OCI-LY7 (cell line): Measurements from ENCODE around the gene IL21R. TPM values are rescaled to one million over a fixed set of nuclear protein-coding genes. Genes with fewer than 3 reads are reported as not detected.

Experiments
- BruUV-seq: library from RNA; stranded (reverse); fragments of 400-500 nt; replicated peaks from 2 replicates; lab custom pipeline; 2021; lab: Mats Ljungman, UMichigan
- CTCF ChIA-PET: fragments of 300-600 bp; sonication (Branson Sonifier 250); formaldehyde crosslinking; loops from one replicate; lab custom pipeline; 2022; ENCODE audit warnings: antibody characterized with exemption; ENCODE audit not compliant: unreplicated experiment; lab: Charles Lee
- POLR2A ChIA-PET: fragments of 300-600 bp; sonication (Branson Sonifier 250); formaldehyde crosslinking; loops from one replicate; lab custom pipeline; 2022; ENCODE audit warnings: antibody characterized with exemption; lab: Charles Lee
- DNase-seq: peaks from one replicate; pipeline ENCODE4 v3.0.0-alpha.2; 2015; ENCODE audit warnings: low spot score
- H2AFZ ChIP-seq: fragments of 200-600 bp; sonication (generic), shearing (Covaris generic); 2 replicates; pipeline ENCODE4 v1.6.1; 2014; ENCODE audit warnings: mild to moderate bottlenecking, antibody characterized with exemption, low read length, moderate library complexity
- H3K27ac ChIP-seq: fragments of 200-600 bp; sonication (generic); 2 replicates; pipeline ENCODE4 v1.5.1; 2014; ENCODE audit warnings: mixed run types, low read depth, mild to moderate bottlenecking, moderate library complexity, low read length, inconsistent platforms; ENCODE audit not compliant: poor library complexity, severe bottlenecking
- H3K36me3 ChIP-seq: fragments of 200-600 bp; sonication (generic); 2 replicates; pipeline ENCODE4 v1.6.1; 2014; ENCODE audit warnings: mild to moderate bottlenecking, antibody characterized with exemption, low read length, moderate library complexity, mixed read lengths; ENCODE audit not compliant: insufficient read depth
- H3K4me1 ChIP-seq: fragments of 200-600 bp; sonication (generic); 2 replicates; pipeline ENCODE4 v1.5.1; 2014; ENCODE audit warnings: mild to moderate bottlenecking, low read length; ENCODE audit not compliant: insufficient read depth, poor library complexity, severe bottlenecking
- H3K4me2 ChIP-seq: fragments of 200-600 bp; sonication (generic); 2 replicates; pipeline ENCODE4 v1.6.1; 2014; ENCODE audit warnings: mild to moderate bottlenecking, low read length
- H3K4me3 ChIP-seq: fragments of 200-600 bp; sonication (generic); 2 replicates; pipeline ENCODE4 v1.5.1; 2014; ENCODE audit warnings: mild to moderate bottlenecking, low read depth, low read length; ENCODE audit not compliant: poor library complexity, severe bottlenecking
- H3K79me2 ChIP-seq: fragments of 200-600 bp; sonication (generic); 2 replicates; pipeline ENCODE4 v1.6.1; 2016; ENCODE audit warnings: low read depth, mild to moderate bottlenecking, low read length, moderate library complexity, mixed read lengths; ENCODE audit not compliant: insufficient read depth
- H3K9me2 ChIP-seq: fragments of 200-600 bp; sonication (generic); 2 replicates; pipeline ENCODE4 v1.6.1; 2016; ENCODE audit warnings: mild to moderate bottlenecking, low read length, mixed read lengths; ENCODE audit not compliant: insufficient read depth
- H3K9me3 ChIP-seq: fragments of 200-600 bp; sonication (generic); 2 replicates; pipeline ENCODE4 v1.6.1; 2014; ENCODE audit warnings: mild to moderate bottlenecking, mixed run types, low read length, mixed read lengths
- H4K20me1 ChIP-seq: fragments of 200-600 bp; sonication (generic); 2 replicates; pipeline ENCODE4 v1.6.1; 2014; ENCODE audit warnings: mild to moderate bottlenecking, antibody characterized with exemption, low read length, moderate library complexity, mixed read lengths; ENCODE audit not compliant: insufficient read depth
- EZH2phosphoT487 ChIP-seq: fragments of 200-600 bp; sonication (generic); IDR thresholded peaks from 2 replicates; pipeline ENCODE4 v1.6.1; 2018; ENCODE audit warnings: low read depth, borderline replicate concordance, mild to moderate bottlenecking, mixed run types, antibody characterized with exemption, low read length, moderate library complexity, mixed read lengths
- intact Hi-C: fragments of 100-400 bp; cut with micrococcal nuclease; formaldehyde crosslinking; loops from one replicate; pipeline ENCODE4 v1.10.0; 2022; ENCODE audit not compliant: unreplicated experiment
- total RNA-seq, 2 experiments: library from RNA; depleted of rRNA in 1 of 2; stranded (reverse); fragments of >200 nt in 1 of 2; shearing (Covaris generic) in 1 of 2; gene quantifications; 2 replicates each; pipeline ENCODE4 v1.2.3, GENCODE V29; 2014 to 2022
- TF ChIP-seq, protein P1 (sequence below): fragments of 200-600 bp; sonication (generic); conservative IDR thresholded peaks from 2 replicates; pipeline ENCODE4 v1.5.1; 2014; ENCODE audit warnings: mild to moderate bottlenecking, antibody characterized with exemption, low read length, moderate library complexity, mixed read lengths

The IL21R gene
- total RNA-seq, 2 experiments from 2014 or later, result 10.0 to 47.0 TPM

GRCh38 chr16:27387724-27388123 lies 14.2 kb upstream of the IL21R start:
- H3K9me2 ChIP-seq, result no peaks in the 10 kb centered on the region
- peaks cover 33% of the 10 kb centered on the region; the same call in 1 of the 2 replicates for H3K9me3 ChIP-seq
- intact Hi-C loops, result no loop called here
- no peaks in the 10 kb centered on the region for H3K79me2 ChIP-seq
- H3K27ac ChIP-seq, result no peak overlapping the region
- H3K4me1 ChIP-seq, result peaks cover 10% of the 10 kb centered on the region
- no TSS peak for BruUV-seq
- no peak overlapping the region for H3K4me3 ChIP-seq
- ChIA-PET CTCF (no interaction called here), POLR2A (interaction anchor here (1.5 to 1.7 kb wide), 2 partner anchors 10 to 13 kb away, joined by 4 to 6 read pairs; no protein-coding TSS in a partner anchor)
- no peak for DNase-seq
- H3K36me3 ChIP-seq, result no peaks in the 10 kb centered on the region
- H2AFZ ChIP-seq, result no peak overlapping the region
- TF ChIP-seq, protein P1, sequence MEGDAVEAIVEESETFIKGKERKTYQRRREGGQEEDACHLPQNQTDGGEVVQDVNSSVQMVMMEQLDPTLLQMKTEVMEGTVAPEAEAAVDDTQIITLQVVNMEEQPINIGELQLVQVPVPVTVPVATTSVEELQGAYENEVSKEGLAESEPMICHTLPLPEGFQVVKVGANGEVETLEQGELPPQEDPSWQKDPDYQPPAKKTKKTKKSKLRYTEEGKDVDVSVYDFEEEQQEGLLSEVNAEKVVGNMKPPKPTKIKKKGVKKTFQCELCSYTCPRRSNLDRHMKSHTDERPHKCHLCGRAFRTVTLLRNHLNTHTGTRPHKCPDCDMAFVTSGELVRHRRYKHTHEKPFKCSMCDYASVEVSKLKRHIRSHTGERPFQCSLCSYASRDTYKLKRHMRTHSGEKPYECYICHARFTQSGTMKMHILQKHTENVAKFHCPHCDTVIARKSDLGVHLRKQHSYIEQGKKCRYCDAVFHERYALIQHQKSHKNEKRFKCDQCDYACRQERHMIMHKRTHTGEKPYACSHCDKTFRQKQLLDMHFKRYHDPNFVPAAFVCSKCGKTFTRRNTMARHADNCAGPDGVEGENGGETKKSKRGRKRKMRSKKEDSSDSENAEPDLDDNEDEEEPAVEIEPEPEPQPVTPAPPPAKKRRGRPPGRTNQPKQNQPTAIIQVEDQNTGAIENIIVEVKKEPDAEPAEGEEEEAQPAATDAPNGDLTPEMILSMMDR, result no peak
- TF ChIP-seq EZH2phosphoT487, result no peak
- H4K20me1 ChIP-seq, result no peaks in the 10 kb centered on the region
- no peak overlapping the region for H3K4me2 ChIP-seq

DNA sequence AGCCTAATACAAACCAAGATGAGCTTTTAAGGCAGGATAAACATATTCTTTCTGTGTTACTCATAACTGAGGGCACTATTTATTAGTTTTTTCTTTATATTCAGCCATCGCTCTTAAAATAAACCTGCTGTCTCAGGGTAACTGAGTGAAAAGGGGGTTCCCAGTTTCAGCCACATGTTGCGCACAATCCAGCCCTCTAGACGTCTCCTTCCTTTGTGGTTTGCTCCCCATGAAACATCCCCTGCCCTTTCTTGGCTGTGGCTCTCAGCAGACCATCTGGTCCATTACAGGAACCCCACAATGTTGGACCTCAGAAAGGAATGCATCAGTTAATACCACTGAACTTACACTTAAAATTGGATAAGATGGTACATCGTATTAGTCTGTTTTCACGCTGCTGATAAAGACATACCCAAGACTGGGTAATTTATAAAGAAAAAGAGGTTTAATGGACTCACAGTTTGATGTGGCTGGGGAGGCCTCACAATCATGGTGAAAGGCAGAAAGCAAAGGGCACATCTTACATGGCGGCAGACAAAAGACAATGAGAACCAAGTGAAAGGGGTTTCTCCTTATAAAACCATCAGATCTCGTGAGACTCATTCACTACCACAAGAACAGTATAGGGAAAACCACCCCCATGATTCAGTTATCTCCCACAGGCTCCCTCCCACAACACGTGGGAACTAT lies 12.6 kb upstream of the IL21R start:
- H4K20me1 ChIP-seq, result no peaks in the 10 kb centered on the region
- DNase-seq, result no peak

DNA sequence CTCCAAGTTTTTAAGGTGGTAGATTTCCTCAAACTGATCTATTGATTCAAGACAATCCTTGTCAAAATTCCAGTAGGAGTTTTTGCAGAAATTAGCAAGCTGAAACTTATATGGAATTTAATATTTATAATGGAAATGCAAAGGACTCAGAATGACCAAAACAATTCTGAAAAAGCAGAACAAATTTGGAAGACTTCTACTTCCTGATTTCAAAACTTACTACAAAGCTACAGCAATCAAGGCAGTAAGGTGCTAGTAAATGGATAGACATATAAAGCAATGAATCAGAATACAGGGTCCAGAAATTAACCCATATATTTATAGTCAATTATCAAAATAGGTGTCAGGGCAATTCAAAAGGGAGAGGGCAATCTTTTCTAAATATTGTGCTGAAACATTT lies 11.8 kb upstream of the IL21R start:
- ChIA-PET POLR2A (interaction anchor here (0.8 to 1.3 kb wide), 4 partner anchors 8 to 15 kb away, joined by 3 to 6 read pairs (median 4); no protein-coding TSS in a partner anchor), CTCF (no interaction called here)
- Histone ChIP-seq H3K79me2 (no peaks in the 10 kb centered on the region), H3K9me3 (peaks cover 47% of the 10 kb centered on the region; the same call in 1 of the 2 replicates), H3K4me1 (no peaks in the 10 kb centered on the region), H4K20me1 (no peaks in the 10 kb centered on the region), H3K4me3 (no peak overlapping the region), H3K4me2 (no peak overlapping the region), H3K36me3 (no peaks in the 10 kb centered on the region), H3K27ac (no peak overlapping the region), H2AFZ (no peak overlapping the region), H3K9me2 (no peaks in the 10 kb centered on the region)
- intact Hi-C loops, result no loop called here
- DNase-seq, result no peak
- TF ChIP-seq, protein P1, result no peak
- TF ChIP-seq EZH2phosphoT487, result no peak
- no TSS peak for BruUV-seq

More for the DNA sequence above, 12.6 kb upstream of the IL21R start:
- intact Hi-C loops, result no loop called here
- no peak overlapping the region for H3K27ac ChIP-seq
- H3K4me1 ChIP-seq, result peaks cover 1% of the 10 kb centered on the region
- H3K4me2 ChIP-seq, result no peak overlapping the region
- ChIA-PET CTCF (no interaction called here), POLR2A (interaction anchor here (1.3 to 1.5 kb wide), 2 partner anchors 11 to 14 kb away, joined by 3 to 6 read pairs; no protein-coding TSS in a partner anchor)
- no peaks in the 10 kb centered on the region for H3K9me2 ChIP-seq
- no peak overlapping the region for H2AFZ ChIP-seq
- H3K4me3 ChIP-seq, result no peak overlapping the region
- no peaks in the 10 kb centered on the region for H3K79me2 ChIP-seq
- TF ChIP-seq EZH2phosphoT487, result no peak
- H3K9me3 ChIP-seq, result peaks cover 43% of the 10 kb centered on the region; the same call in 1 of the 2 replicates
- H3K36me3 ChIP-seq, result no peaks in the 10 kb centered on the region
- BruUV-seq, result no TSS peak
